ENCODE data around the gene SCRN1.

The SCRN1 gene

DNA sequence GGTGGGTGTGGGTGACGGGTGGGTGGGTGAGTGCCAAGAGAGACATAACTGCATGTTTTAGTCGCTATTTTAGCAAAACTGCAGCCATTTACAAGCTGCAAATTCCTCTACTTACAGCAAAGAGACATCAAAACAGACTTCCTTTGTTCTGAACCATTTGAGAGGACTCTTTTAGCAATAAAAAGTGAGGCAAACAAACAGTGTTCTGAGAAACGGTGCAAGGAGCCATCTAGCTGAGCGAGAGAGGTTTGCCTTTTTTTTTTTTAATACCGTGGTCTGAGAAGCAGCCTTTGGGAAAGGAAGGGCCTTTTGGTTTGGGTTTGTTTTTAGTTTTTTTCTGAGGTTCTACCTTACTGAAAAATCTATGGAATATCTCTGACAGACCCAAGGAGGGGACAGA is 62.9 kb downstream of the SCRN1 start:
- no peak for DNase-seq (ENCODE audit: low read depth in 2 of 2)

DNA sequence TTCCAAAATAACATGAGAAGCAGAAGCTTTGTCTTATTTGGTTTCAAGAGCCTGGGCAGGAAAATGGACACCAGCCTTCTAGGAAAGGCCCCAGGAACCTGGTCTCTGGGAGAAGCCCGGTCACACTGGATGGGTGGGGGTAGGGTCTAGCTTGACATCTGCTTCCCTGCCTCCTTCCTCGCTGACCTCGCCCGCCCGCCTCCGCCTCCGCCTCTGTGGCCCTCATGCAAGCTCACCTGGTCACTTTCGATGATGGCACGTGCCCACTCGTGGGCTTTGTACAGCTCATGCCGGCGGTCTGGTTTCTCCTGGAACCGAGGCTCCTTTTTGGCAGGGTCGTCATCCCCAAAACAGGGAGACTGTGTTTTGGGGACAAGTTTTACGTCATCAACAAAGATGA is 63.4 kb downstream of the SCRN1 start:
- DNase-seq (ENCODE audit: low read depth in 2 of 2), result no peak

GRCh38 chr7:29924684-29925083 is 64.9 kb downstream of the SCRN1 start:
- no peak for DNase-seq (ENCODE audit: low read depth in 2 of 2)

- DNase-seq (ENCODE audit: low read depth in 2 of 2), result no peak
Measured at GRCh38 chr7:29924006-29924405, 65.6 kb downstream of the SCRN1 start.

GRCh38 chr7:29922921-29923700 is 66.5 kb downstream of the SCRN1 start:
- no peak for DNase-seq (ENCODE audit: low read depth in 2 of 2)

DNA sequence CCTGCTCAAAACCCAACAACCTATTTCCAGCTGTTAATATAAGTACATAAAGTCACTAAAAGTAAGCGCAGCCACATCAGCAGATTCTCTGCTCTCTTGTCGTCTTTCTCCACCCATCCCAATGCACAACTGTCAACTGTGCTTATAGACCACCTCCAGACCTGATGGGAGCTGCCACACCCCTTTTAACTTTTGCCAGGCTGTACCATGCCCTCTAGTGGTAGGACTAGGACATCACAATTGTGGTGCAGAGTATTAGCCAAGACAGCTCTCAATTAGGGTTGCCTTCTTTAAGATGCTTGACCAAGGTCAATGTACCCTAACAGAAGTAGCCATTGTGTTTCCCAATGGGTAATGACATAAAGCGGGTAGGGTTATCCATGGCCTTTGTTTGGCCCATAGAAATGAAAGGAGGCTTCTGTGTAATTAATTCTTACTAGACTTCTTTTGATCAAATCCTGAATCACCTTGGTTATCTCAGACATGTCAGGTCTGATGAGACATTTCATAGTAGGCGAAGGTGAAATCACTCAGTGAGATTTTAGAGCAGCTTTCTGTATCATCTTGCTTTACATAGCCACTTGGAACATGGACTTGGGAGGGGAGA is 68.1 kb downstream of the SCRN1 start:
- DNase-seq (ENCODE audit: low read depth in 2 of 2), result peak in 1 of 2 experiments; percentile 4

DNA sequence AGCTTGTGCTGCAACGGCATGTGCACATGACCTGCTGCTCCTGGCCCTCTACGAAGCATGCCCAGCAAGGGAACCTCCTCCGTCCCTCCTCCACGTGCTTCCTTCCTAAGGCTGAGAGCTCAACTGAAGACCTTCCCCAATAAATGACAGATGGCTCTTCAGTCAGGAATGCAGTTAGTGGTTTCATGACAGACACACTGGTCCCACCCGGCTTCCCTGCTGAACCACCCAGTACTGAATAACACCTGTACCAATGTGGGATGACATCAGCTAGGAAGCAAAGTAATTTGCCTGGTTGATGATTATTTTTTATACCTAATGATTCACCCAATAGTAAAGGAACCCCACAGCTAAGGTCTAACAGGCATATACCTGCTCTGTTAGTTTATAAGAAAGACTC is 69.1 kb downstream of the SCRN1 start:
- DNase-seq (ENCODE audit: low read depth in 2 of 2), result no peak

- DNase-seq (ENCODE audit: low read depth in 2 of 2), result no peak
Measured at GRCh38 chr7:29919790-29920189, 69.8 kb downstream of the SCRN1 start.

GRCh38 chr7:29918850-29919249 is 70.8 kb downstream of the SCRN1 start:
- no peak for DNase-seq (ENCODE audit: low read depth in 2 of 2)

DNA sequence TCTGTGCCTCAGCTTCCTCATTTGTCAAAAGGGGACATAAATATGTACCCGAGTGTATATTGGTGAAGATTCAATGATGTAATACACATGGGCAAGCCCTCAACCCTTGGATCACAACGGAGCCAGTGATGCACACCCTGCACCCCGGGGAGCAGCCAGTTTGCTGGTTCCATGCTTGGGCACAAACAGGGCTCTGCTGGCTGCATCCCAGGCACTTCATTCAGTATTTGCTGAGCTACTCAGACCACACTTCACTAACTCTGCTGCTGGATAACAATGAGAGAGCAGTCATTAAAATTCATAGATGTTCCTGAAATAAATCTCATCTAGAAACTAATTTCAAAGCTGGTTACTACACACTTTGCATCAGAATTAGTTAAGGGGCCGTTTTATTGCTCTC is 72.0 kb downstream of the SCRN1 start:
- no peak for DNase-seq (ENCODE audit: low read depth in 2 of 2)

GRCh38 chr7:29915481-29916215 is 74.0 kb downstream of the SCRN1 start:
- DNase-seq (ENCODE audit: low read depth in 2 of 2), result no peak

DNA sequence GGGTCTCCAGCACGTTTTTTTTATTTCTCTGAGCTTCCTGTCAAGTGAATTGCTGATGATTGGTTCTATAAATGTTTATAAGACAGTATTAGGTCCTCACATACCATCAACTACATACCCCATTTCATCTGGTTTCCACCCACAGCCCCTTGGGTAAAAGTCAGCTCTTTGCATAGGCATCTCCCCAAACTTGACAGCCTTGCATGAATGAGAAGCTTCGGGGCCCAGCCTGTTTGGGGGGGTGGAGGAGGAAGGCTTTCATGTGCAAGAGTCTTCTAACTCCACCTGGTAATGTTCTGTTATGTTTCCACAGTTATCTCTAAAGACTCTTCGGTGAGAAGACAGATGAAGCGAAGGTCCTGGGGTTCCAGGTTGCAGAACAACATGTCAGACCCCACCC is 75.4 kb downstream of the SCRN1 start:
- DNase-seq (ENCODE audit: low read depth in 2 of 2), result no peak

GRCh38 chr7:29906200-29907022 is 83.2 kb downstream of the SCRN1 start:
- DNase-seq (ENCODE audit: low read depth in 2 of 2), result no peak

DNA sequence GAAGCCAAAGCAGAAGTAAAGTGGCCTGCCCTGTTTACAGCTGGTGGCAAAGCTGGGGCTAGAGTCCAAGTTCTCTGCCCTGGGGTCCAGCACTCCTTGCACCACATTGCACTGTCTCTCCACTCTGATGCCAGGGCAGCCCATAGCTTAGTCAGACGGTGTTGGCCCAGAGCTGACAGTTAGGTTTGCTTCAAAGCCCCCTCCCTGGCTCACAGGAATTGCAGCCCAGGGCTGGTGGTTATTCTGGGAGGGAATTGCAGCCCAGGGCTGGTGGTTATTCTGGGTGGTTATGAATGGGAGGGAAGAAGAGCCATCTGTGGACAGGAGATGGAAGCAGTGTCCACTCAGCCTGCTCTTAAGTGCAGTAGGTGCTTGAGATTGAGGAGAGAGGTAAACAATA is 88.9 kb downstream of the SCRN1 start:
- DNase-seq (ENCODE audit: low read depth in 2 of 2), result no peak

GRCh38 chr7:29898301-29898700 is 91.3 kb downstream of the SCRN1 start:
- DNase-seq (ENCODE audit: low read depth in 2 of 2), result no peak

- no peak for DNase-seq (ENCODE audit: low read depth in 2 of 2)
Measured at GRCh38 chr7:29896685-29897411, 92.8 kb downstream of the SCRN1 start.

- DNase-seq (ENCODE audit: low read depth in 2 of 2), result no peak
Measured at GRCh38 chr7:29895559-29895958, 94.0 kb downstream of the SCRN1 start.

GRCh38 chr7:29894256-29894655 is 95.3 kb downstream of the SCRN1 start:
- DNase-seq (ENCODE audit: low read depth in 2 of 2), result no peak

GRCh38 chr7:29893351-29893965 is 96.1 kb downstream of the SCRN1 start:
- DNase-seq (ENCODE audit: low read depth in 2 of 2), result no peak

DNA sequence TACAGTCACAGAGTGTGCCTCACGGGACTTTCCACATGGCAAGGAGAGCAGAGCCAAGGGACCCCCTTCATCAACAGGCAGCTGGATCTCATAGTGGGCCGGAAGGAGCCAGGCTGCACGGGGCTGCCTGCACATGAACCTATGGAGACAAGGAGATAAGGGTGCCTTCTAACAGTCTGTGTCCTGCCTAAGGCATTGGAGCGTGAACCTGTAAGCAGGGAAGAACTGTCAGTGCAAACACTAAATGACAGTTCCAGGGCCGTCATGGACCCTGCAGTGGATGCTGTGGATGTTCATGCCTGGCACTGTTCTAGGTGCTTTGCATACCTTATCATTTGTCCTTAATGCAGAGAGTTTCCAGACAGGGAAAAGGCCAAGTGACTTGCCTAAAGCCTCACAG is 97.4 kb downstream of the SCRN1 start:
- DNase-seq (ENCODE audit: low read depth in 2 of 2), result no peak

- no peak for DNase-seq (ENCODE audit: low read depth in 2 of 2)
Measured at GRCh38 chr7:29891766-29892165, 97.8 kb downstream of the SCRN1 start.
